Motor neuron (in vitro differentiated cells): ENCODE results near the gene ESCO1. TPM values are rescaled to one million over a fixed set of nuclear protein-coding genes. Genes with fewer than 3 reads are reported as not detected.
"Not testable (repeated sequence)": the region's sequence is repeated elsewhere in the genome, so short reads cannot be mapped to it uniquely, and the experiment has no call there.

ENCODE experiments used
- ATAC-seq, 8 experiments: fragments of 200-7000 bp; cut with Tn5 transposase; replicated peaks in 6 of 8; 2 replicates each; pipeline ENCODE4 v1.8.0; 2021; ENCODE audit warnings: mild to moderate bottlenecking in 8 of 8, moderate library complexity in 8 of 8
- H3K27ac ChIP-seq, 2 donors: fragments of 250-450 bp; sonication (Bioruptor Pico); 2 replicates each; pipeline ENCODE4 v1.9.0; 2021; ENCODE audit warnings: antibody characterized with exemption in 2 of 2, mild to moderate bottlenecking in 2 of 2, moderate library complexity in 1 of 2
- H3K4me1 ChIP-seq, 2 donors: fragments of 250-450 bp; sonication (Bioruptor Pico); replicated peaks in 1 of 2; 2 replicates each; pipeline ENCODE4 v1.6.1; 2021; ENCODE audit warnings: antibody characterized with exemption in 2 of 2, mild to moderate bottlenecking in 2 of 2, moderate library complexity in 1 of 2
- H3K4me3 ChIP-seq, 5 donors: fragments of 250-450 bp; sonication (Bioruptor Pico); 2 replicates each; pipeline ENCODE4 v1.9.0; 2021; ENCODE audit warnings: antibody characterized with exemption in 5 of 5, mild to moderate bottlenecking in 5 of 5, moderate library complexity in 4 of 5
- WGBS, 10 experiments: fragments of 450-650 bp; shearing (Covaris generic); methylation state at CpG; one replicate each; pipeline ENCODE4 v1.0.0; 2022; 5-methylcytosine and 5-hydroxymethylcytosine counted together
- in situ Hi-C, 9 experiments: fragments of 400-800 bp; cut with MboI; loops; one replicate each; pipeline ENCODE4 v1.15.0; 2021; ENCODE audit warnings: low sequenced_read_pairs in 9 of 9, low pct_unique_long_range_greater_than_20kb in 2 of 9; ENCODE audit not compliant: unreplicated experiment in 9 of 9
- total RNA-seq, 8 experiments: library from RNA; unstranded; fragments of 300-600 nt; gene quantifications; 2 replicates each; pipeline versions ENCODE4 v1.2.3 to v1.2.4, GENCODE V29; 2022

ESCO1 gene
- total RNA-seq, 8 experiments from 2014 or later = 13.8 to 38.2 (median 24.2) TPM

GRCh38 chr18:21604671-21605070 lies 4.2 kb upstream of the ESCO1 start:
- 17 to 76% (median 40%) methylated on average over 1 to 2 of the region's 2 CpGs; no CpG with 5 or more reads in 3 of the 10 experiments for WGBS, 10 experiments
- Histone ChIP-seq H3K4me3 (no peak overlapping the region), H3K27ac (no peak overlapping the region), H3K4me1 (no peaks in the 10 kb centered on the region)
- ATAC-seq = no peak
- in situ Hi-C loops = loop anchor here in 1 of 9 experiments (25.0 kb wide), 1 partner anchor 133 kb away; the partner anchor contains the start of gene MIB1

GRCh38 chr18:21602299-21602587 lies 1.7 kb upstream of the ESCO1 start:
- no peak overlapping the region for H3K27ac ChIP-seq
- in situ Hi-C loops = loop anchor here in 1 of 9 experiments (25.0 kb wide), 1 partner anchor 135 kb away; the partner anchor contains the start of gene MIB1
- no peak for ATAC-seq
- WGBS, 10 experiments = 84 to 100% (median 93%) methylated on average over 2 to 4 of the region's 5 CpGs; no CpG with 5 or more reads in 4 of the 10 experiments
- peaks cover 7 to 14% of the 10 kb centered on the region in 2 donors for H3K4me1 ChIP-seq
- no peak overlapping the region for H3K4me3 ChIP-seq

GRCh38 chr18:21599585-21600525 lies 649 bp downstream of the ESCO1 start:
- ATAC-seq = peak; percentile 38 to 60 (median 42)
- peak overlapping the region; percentile 59 to 86 (median 67) for H3K4me3 ChIP-seq
- in situ Hi-C loops = loop anchor here in 1 of 9 experiments (25.0 kb wide), 1 partner anchor 137 kb away; the partner anchor contains the start of gene MIB1
- WGBS, 10 experiments = 0 to 3% (median 0%) methylated on average over 1 to 11 of the region's 67 CpGs; no CpG with 5 or more reads in 2 of the 10 experiments
- peaks cover 7 to 14% of the 10 kb centered on the region in 2 donors for H3K4me1 ChIP-seq
- H3K27ac ChIP-seq = peak overlapping the region; percentile 92 to 96

GRCh38 chr18:21598726-21599584 lies 1.5 kb downstream of the ESCO1 start:
- in situ Hi-C loops = no loop called here
- ATAC-seq = no peak
- Histone ChIP-seq H3K4me1 (peaks cover 7 to 14% of the 10 kb centered on the region in 2 donors), H3K27ac (peak overlapping the region; percentile 92 to 96), H3K4me3 (peak overlapping the region; percentile 59 to 86 (median 67))
- 10 to 83% (median 46%) methylated on average over 1 to 14 of the region's 18 CpGs; no CpG with 5 or more reads in 1 of the 10 experiments for WGBS, 10 experiments

GRCh38 chr18:21597620-21598019 lies 2.9 kb downstream of the ESCO1 start:
- no peak overlapping the region for H3K4me3 ChIP-seq
- H3K4me1 ChIP-seq = peaks cover 7 to 14% of the 10 kb centered on the region in 2 donors
- in situ Hi-C loops = no loop called here
- 0 to 88% (median 11%) methylated on average over 1 of the region's 1 CpG; no CpG with 5 or more reads in 3 of the 10 experiments for WGBS, 10 experiments
- no peak overlapping the region for H3K27ac ChIP-seq
- ATAC-seq = no peak

GRCh38 chr18:21593540-21594257 lies 6.8 kb downstream of the ESCO1 start:
- no peak overlapping the region for H3K4me3 ChIP-seq
- peaks cover 7 to 11% of the 10 kb centered on the region in 2 donors for H3K4me1 ChIP-seq
- WGBS, 10 experiments = 93 to 100% (median 100%) methylated on average over 1 to 3 of the region's 7 CpGs; no CpG with 5 or more reads in 3 of the 10 experiments
- in situ Hi-C loops = no loop called here
- ATAC-seq = no peak
- H3K27ac ChIP-seq = no peak overlapping the region

GRCh38 chr18:21592361-21592760 lies 8.1 kb downstream of the ESCO1 start:
- H3K4me3 ChIP-seq, ATAC-seq, in situ Hi-C loops, H3K4me1 ChIP-seq, H3K27ac ChIP-seq: not testable (repeated sequence)
- no CpG with 5 or more reads among the region's 33 CpGs for WGBS, 10 experiments

- in situ Hi-C loops = no loop called here
- Histone ChIP-seq H3K4me3 (no peak overlapping the region), H3K27ac (no peak overlapping the region), H3K4me1 (no peaks in the 10 kb centered on the region)
- 80 to 100% (median 90%) methylated on average over 1 to 5 of the region's 5 CpGs; no CpG with 5 or more reads in 4 of the 10 experiments for WGBS, 10 experiments
- ATAC-seq = no peak
These were observed 16.1 kb downstream of the ESCO1 start for GRCh38 chr18:21584391-21584790.

- no peaks in the 10 kb centered on the region for H3K4me1 ChIP-seq
- in situ Hi-C loops = no loop called here
- 75 to 100% (median 95%) methylated on average over 1 to 4 of the region's 4 CpGs for WGBS, 10 experiments
- ATAC-seq = no peak
- H3K27ac ChIP-seq = no peak overlapping the region
- no peak overlapping the region for H3K4me3 ChIP-seq
These were observed 24.8 kb downstream of the ESCO1 start for GRCh38 chr18:21575656-21576055.

- Histone ChIP-seq H3K27ac (no peak overlapping the region), H3K4me1 (no peaks in the 10 kb centered on the region), H3K4me3 (no peak overlapping the region)
- in situ Hi-C loops = no loop called here
- ATAC-seq = no peak
These were observed 28.7 kb downstream of the ESCO1 start for GRCh38 chr18:21571772-21572171.

GRCh38 chr18:21559195-21559594 lies 41.3 kb downstream of the ESCO1 start:
- Histone ChIP-seq H3K4me3 (no peak overlapping the region), H3K27ac (no peak overlapping the region), H3K4me1 (no peaks in the 10 kb centered on the region)
- in situ Hi-C loops = no loop called here
- no peak for ATAC-seq

- no peaks in the 10 kb centered on the region for H3K4me1 ChIP-seq
- 50 to 100% (median 96%) methylated on average over 2 to 5 of the region's 6 CpGs for WGBS, 10 experiments
- no peak overlapping the region for H3K27ac ChIP-seq
- in situ Hi-C loops = no loop called here
- peak in 1 of 8 experiments; percentile 18 for ATAC-seq
- H3K4me3 ChIP-seq = no peak overlapping the region
These were observed 42.8 kb downstream of the ESCO1 start for GRCh38 chr18:21557607-21558253.
